NK-92 (cell line): ENCODE measurements around the gene HAAO.

Experiments used
- DNase-seq: peaks from one replicate; lab custom pipeline; 2025; ENCODE audit not compliant: unreplicated experiment; lab: John Stamatoyannopoulos, UW

Gene HAAO

DNA sequence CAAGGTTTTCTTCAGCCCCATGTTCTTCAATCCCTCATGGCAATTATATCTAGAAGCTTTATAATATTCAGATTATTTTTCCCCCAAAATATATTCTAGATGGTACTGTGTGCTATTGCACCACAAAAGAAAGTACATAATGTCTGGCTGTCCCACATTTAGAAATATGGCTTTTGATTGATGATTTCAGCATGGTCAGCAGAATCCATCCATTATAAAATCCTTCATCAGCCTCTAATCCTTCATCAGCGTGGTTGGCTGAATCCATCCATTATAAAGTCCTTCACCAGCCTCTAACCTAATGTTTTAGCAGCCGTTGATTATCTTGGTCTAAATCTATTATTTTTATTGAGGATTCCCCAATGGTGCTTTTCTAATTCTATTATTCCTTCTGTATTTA, 23.3 kb upstream of the HAAO start:
- no peak for DNase-seq

GRCh38 chr2:42813763-42814162, 21.4 kb upstream of the HAAO start:
- no peak for DNase-seq

- no peak for DNase-seq
Measured at GRCh38 chr2:42812899-42813479, 20.6 kb upstream of the HAAO start.

GRCh38 chr2:42810971-42811811, 18.8 kb upstream of the HAAO start:
- no peak for DNase-seq

DNA sequence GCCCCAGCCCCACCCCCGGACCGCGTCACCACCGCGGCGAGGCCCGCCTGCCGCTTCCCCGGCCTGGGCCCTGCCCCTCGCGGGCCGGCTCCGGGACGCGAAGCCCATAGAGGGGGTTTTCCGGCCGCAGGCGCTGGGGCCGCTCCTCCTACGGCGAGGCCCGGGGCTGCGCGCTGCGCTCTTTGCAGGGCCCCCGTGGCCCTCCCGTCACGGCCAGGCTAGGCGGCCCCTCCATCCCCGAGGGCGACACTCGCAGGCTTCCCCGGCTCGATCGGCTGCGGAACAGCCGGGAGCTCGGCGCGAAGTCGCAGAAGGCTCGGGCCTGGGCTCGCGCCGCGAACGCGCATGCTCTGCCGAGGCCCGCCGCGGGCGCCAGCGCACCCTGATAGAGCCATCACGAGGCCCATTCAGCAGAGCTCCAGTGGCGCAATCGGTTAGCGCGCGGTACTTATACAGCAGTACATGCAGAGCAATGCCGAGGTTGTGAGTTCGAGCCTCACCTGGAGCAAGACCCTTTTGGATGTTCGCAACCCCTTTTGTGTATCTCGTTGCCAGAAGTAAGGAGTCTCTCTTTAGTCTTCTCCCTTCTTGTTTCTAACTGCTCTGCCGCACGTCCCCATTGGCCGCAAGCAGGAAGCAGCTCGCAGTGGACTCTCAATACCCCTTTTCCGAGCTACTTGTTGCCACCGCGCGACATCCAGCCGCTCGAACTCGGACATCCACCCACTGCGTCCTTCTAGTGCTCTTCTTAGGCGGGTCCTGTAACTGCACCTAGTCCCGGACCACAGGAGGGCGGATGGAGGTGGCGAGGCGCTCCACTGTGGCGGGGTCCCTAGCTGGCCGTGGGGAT, 18.0 kb upstream of the HAAO start:
- peak; percentile 58 for DNase-seq

- no peak for DNase-seq
Measured at GRCh38 chr2:42809819-42810120, 17.4 kb upstream of the HAAO start.

- no peak for DNase-seq
Measured at GRCh38 chr2:42809131-42809818, 16.9 kb upstream of the HAAO start.

GRCh38 chr2:42808301-42808700, 15.9 kb upstream of the HAAO start:
- no peak for DNase-seq

DNA sequence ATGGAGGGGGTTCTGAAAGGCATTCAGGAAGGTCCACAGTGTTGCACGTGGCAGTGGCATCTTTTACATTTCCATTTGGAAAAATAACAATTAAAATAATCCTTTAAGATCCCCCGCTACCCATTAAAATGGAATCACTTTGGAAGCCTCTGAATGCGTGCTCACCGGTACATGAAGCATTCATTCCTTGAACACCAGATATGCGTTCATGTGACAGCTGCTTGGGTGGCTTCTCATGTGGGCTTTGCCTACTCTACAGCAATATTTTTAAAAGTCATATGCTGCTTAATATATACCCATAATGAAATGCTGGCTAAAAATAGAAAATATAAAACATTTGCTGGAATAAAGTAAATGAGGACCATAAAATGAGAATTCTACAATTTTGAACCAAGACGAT, 14.4 kb upstream of the HAAO start:
- no peak for DNase-seq

GRCh38 chr2:42804891-42805290, 12.5 kb upstream of the HAAO start:
- no peak for DNase-seq

DNA sequence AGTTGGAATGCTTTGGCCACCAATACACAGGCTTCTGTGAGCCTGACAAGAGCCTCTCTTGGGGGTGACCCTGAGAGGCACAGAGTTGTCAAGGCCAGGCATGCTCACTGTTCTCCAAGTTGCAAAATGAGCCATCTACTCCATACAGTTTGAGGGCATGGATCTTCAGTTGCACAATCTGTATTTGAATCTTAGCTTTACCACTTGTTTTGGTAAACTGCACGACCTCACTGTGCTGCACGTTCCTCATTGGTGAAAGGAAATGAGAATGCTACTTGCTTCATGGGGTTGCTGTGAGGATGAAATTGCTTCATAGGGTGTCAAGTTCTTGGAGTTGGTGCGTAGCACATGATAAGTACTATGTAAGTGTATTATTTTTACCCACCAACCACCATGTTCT, 12.0 kb upstream of the HAAO start:
- DNase-seq: no peak

DNA sequence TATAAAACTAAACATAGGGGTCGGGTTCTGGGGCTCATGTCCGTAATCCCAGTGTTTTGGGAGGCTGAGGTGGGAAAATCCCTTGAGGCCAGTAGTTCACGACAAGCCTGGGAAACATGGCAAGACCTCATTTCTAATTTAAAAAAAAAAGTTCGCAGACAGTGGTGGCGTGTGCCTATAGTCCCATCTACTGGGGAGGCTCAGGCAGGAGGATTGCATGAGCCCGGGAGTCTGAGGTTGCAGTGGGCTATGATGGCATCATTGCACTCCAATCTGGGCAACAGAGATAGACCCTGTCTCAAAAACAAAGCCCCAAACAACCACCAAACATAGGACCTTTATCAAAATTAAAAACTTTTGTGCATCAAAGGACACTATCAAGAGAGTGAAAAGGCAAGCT, 9.8 kb upstream of the HAAO start:
- no peak for DNase-seq

DNA sequence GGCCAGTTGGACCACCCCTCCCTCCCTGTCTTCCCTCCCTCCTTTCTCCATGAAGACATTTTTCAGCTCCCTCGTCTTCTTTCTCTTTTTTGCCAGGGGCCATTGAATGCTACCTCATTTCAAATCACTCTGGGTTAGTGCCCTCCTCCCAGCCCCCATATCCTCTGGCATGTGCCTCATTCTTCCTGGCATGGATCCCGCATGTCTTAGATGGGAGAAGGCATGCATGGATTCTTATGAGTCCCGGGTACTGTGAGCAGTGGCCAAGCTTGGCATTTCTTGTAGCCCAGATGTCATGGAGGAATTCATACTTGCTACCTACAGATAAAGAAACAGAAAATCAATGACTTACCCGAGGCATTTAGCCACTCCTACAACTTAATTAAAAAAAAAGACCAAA, 9.0 kb upstream of the HAAO start:
- DNase-seq: no peak

DNA sequence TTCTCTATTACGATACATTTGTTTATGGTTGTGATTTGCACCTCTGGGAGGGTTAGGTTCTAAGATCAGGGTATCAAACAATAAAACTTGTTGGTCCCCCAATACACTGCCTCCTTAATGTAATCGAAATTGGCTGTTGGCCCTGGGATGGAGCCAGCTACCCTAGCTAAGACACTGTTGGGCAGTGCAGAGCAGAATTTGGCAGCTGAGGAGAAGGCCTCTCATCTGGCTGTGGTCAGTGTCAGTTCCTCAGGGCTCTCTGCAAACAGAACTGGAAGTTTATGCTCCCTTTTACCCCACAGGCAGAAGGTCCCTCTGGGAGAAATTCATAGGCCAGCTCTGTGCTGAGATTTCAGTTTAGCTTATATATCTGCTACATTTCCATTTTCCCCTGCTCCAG, 8.6 kb upstream of the HAAO start:
- no peak for DNase-seq

GRCh38 chr2:42800461-42800962, 8.1 kb upstream of the HAAO start:
- no peak for DNase-seq

GRCh38 chr2:42799881-42800280, 7.5 kb upstream of the HAAO start:
- no peak for DNase-seq

- DNase-seq: no peak
Measured at GRCh38 chr2:42797281-42797680, 4.9 kb upstream of the HAAO start.

DNA sequence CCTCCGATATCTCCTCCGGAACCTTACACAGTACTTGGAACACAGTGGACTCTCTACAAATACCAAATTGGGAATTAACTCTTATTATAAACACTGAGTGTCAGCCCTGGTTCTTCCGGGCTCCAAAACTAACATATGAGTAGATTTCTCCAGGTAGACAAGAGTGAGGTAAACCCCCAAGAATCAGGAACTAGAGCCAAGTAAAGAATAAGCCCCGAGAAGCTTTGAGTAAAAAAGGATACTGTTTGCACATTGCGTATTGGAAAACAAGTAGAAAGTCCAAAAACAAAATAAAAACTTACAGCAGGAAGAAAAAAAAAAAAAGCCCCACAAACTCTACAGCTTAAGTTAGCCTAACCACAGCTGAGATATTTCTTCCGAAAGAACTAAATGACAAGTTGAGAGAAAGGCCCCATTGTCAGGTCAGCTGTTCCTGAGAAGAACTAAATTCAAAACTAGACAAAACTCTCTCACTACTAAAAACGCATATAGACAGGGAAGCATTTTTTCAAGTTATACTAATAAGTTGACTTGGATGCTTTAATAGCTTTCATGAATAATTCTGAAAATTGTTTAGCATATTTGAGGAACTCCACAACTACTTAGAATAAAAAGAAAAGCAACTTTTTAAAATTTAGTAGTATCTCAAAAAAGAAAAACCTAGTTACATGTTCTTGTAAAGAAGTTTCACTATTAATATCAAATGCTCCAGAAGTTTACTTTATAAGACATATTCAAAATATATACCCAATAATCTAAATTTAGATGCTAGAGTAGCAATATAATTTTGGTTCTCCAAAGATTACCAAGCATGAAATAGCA, 4.3 kb upstream of the HAAO start:
- no peak for DNase-seq

DNA sequence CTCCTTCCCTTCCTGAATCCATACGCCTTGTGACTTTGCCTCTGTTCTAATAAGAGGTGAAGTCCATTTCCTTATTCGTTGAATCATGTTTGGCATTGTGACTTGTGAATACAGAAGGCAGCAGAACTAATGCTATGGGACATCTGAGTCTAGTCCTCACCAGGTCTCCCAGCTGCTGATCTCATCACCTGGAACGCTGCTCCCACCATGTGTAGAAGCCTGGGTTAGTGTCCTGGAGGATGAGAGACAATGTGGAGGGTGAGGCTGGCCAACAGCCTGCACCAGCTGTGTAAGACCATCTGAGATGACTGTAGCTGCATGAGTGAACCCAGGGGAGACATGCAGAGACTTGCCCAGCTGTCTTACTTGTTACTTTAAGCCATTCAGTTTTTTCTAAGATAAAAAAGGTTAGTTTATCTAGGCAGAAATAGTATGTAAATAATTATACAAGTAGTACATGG, 3.5 kb upstream of the HAAO start:
- no peak for DNase-seq

DNA sequence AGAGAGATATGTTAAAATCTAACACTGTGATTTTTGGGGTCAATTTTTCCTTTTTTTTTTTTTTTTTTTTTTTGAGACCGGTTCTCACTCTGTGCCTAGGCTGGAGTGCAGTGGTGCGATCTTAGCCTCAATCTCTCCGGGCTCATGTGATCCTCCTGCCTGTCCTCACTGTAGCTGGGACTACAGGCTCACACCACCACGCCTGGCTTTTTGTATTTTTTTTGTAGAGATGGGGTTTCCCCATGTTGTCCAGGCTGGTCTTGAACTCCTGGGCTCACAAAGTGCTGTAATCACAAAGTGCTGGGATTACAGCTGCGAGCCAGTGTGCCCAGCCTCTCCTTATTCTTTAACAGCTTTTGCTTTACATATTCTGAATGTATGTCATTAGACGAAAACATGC, 2.9 kb upstream of the HAAO start:
- DNase-seq: no peak
